Endometrial microvascular endothelial cells (primary cell): ENCODE measurements around the gene CPS1. TPM values are rescaled to one million over a fixed set of nuclear protein-coding genes. Genes with fewer than 3 reads are reported as not detected.

Experiments used
- total RNA-seq: library from RNA; depleted of rRNA; stranded (reverse); fragments of >200 nt; gene quantifications from one replicate; pipeline ENCODE4 v1.2.3, GENCODE V29; 2015; ENCODE audit errors: inconsistent ontology term

Gene CPS1
- total RNA-seq, 1 donor from 2014 or later, result 1.1 TPM

Other genes with a start within 250 kb of the CPS1 start
- not detected for gene MYL1, start 241.4 kb upstream of the CPS1 start, total RNA-seq
- gene LANCL1, start 79.8 kb upstream of the CPS1 start, total RNA-seq, result 34.6 TPM